GDM1 (cell line): Measurements from ENCODE around the gene EIF2B1.
A peak's percentile ranks its signal among the peaks of the same experiment; 100 is the strongest.

Source experiments
- DNase-seq: peaks from one replicate; lab custom pipeline; 2025; lab: John Stamatoyannopoulos, UW

The EIF2B1 gene

DNA sequence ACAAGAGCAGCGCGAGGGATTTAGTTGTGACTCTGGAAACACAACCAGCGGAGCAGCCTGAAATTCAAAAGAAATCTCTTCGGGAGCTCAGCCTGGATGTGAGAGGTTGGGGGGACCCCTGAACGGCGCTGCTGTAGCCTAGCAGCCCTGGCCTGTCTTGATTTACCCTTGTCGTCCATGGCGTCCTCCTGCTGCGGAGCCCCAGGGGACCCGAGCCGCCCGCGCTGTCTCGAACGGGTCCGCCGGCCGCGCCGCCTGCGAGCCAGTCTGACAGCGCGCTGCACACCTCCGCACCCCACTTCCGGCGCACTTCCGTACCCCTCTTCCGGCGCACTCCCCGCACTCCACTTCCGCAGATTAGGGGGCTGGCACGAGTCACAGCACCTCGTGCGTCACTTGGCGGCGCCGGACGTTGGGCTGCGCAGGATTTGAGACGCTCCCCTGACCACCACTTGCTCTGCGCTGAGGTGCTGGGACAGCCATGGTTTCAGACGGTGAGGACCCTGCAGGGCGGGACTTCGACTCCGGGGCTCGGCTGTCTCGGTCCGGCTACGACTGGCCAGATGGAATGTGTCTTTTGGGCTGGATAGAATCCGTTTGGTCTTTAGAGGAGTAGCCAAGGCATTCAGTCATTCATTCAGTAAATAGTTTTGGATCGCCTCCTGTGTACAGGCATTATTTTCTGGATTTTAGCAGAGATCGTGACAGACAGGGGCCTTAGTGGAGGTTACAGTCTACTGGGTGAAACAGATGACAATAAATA, at the start of gene EIF2B1, which contains the start of gene GTF2H3:
Gene EIF2B1, minus strand, starts transcription at position 308 of the 763 bp plus-strand sequence. Its CDS starts 129 bp downstream, at position 179.
Gene GTF2H3, plus strand, starts transcription at position 451 of the 763 bp plus-strand sequence. Its CDS starts 31 bp downstream, at position 482.
- peak; percentile 96 for DNase-seq

DNA sequence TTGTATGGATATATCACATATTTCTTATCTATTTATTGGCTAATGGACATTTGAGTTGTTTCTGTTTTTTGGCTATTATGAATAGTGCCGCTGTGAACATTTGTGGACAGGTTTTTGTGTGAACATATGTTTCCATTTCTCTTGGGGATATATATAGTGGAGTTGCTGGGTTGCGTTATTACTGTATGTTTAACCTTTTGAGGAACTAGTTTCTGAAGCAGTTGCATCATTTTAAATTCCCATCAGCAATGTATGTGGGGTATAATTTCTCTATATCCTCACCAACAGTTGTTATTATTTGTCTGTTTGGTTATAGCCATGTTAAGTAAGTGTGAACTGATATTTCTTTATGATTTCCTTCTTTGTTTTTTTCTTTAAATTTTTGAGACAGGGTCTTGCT, 48.1 kb upstream of the EIF2B1 start:
- DNase-seq = no peak

DNA sequence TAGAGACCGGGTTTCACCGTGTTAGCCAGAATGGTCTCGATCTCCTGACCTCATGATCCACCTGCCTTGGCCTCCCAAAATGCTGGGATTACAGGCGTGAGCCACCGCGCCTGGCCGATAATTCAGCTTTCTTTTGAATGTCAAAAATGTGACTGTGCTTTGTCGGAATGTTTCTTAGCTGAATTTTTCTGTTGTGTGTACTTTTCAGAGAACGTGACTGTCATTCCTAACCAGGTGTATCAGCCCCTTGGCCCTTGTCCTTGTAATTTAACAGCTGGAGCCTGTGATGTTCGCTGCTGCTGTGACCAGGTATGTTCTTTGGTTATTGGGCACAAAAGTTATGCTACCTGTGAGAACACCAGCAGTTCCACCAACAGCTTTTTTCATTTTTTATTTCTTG, 45.5 kb upstream of the EIF2B1 start:
- no peak for DNase-seq

DNA sequence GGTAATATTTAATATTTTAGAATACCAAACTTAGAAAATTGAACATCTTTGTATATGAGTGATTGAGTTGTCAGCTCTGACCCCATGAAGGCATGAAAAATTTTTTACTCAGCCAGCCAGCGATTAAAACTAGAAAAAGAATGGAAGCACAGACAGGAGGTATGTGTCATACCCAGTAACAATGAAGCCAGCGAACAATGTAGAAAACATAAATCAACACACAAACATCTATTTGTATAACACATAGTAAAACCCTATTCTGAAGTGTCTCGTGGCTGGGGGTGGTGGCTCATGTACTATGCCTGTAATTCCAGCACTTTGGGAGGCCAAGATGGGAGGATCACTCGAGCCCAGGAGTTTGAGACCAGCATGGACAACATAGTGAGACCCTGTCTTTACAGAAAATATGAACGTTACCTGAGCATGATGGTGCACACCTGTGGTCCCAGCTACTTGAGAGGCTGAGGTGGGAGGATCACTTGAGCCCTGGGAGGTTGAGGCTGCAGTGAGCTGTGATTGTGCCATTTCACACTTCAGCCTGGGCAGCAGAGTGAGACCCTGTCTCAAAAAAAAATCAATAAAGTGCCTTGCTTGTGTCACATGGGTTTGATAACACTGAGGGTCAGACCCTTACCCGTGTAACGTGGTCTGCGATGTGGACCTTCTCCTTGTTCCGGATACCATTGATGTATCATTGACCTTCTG, 43.3 kb upstream of the EIF2B1 start:
- DNase-seq = no peak

DNA sequence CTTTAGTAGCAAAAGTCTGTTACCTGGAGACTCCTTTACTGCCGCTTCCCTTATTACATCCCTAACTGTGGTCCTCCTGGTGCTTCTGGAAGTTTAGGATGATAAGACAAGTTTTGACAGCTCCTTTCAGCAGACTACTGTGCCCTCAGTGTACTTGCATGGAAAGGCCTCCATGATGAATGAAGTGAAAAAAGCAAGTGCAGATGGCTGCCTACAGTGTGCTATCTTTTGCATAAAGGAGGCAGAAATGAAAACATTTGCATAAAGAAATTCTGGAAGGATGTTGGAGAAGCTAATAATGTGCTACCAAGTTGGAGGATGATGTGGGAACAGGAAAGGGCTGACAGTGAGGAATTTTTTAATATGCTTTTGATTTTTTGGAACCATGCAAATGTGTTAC, 42.0 kb upstream of the EIF2B1 start:
- no peak for DNase-seq

DNA sequence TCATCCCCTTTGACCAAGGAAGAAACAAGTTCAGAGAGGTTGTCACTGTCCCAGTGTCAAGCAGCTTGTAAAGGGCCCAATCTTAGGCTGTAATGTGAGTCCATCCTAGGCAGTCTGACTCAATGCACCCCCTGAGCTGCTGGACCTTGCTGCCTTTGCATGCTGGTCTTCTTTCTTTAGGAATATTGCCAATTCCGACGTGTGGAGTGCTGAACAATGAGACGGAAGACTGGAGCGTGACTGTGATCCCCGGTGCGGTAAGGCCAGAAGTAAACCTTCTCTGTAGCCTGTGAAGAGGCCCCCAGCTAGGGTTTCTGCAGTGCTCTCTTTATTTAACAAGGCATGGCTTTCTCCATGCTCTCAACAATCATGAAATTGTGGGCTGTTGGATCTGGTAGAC, 38.4 kb upstream of the EIF2B1 start:
- no peak for DNase-seq

DNA sequence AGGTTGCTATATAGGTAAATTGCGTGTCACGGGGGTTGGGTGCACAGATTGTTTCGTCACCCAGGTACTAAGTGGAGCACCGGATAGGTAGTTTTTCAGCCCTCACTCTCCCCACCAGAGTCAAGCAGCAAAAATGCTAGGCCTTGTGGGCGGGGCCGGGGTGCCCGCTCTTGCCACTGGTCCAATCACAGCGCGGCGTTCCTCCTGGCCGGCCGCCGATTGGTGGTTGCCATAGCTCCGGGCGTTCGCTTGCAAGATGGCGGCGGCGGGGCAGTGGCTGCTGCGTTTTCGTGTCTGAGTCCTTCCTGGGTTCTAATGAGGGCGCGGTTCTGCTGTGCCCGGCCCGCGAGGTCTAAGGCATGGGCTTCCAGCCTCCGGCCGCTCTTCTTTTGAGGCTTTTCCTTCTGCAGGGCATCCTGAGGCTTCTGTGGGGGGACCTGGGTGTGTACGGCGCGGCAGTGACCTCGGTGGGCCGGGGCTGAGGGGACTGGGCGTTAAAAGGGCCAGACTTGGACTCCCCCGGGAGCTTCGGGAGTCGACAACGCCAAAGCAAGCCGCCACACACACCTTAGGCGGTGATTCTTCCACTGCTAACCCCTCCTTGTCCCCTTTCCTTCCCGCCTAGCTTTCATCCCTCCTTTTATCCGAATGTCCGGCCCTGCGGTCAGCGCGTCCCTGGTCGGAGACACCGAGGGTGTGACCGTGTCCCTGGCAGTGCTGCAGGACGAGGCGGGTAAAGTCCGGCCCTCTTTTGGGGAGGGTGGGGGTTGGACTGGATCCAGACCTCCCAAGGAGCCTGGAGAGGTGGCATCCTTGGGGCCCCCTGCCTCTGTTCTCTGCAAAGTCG, 37.6 kb upstream of the EIF2B1 start, which contains the start of gene TCTN2:
Gene TCTN2, plus strand, starts transcription at position 232 of the 847 bp plus-strand sequence. Its CDS starts 128 bp downstream, at position 360.
- peak; percentile 76 for DNase-seq

DNA sequence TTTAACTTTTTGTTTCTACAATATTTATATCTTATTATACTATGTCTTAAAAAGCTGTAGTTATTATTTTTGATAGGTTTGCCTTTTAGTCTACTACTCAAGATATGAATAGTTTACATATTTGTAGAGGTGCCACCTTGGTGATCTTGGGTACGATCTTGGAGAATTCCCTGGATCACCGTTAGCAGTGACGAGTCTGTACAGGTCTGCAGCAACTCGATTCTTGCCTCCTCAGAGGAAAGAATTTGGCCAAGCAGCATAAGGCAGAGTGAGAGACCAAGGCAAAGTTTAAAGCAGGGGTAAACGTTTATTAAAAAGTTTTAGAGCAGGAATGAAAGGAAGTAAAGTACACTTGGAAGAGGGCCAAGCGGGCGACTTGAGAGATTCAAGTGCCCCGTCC, 34.3 kb upstream of the EIF2B1 start:
- DNase-seq = no peak

DNA sequence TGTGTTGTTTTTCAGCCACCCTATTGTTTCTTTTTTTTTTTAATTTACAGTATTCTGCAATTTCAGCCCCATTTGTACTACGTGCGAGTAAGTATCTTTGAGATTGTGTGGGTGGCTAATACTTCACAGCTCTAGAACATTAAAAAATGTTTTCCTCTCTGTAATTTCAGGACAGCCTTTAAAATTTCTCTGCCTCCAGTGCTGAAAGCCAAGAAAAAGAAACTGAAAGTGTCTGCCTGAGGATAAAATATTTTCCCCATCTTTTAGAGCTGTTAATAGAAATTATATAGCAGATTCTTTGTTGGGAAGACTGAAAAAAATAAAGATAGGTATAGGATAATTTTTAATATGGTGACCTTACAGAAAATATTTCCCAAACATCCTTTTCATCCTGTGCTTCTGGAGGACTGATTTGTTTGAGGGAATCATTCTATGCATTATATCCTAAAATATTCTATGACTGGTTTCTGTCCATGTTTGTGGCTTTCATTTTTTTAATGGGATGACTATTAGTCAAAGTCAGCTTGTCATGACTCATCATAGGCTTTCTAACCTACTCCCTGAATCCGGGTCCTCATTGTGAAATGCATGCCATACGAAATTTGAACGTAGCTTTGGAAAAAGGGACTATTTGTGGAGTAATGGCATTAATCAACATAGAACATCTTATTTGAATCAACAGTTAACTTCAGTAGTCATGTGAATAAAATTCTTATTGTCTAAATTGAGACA, 26.7 kb upstream of the EIF2B1 start:
- DNase-seq = no peak

DNA sequence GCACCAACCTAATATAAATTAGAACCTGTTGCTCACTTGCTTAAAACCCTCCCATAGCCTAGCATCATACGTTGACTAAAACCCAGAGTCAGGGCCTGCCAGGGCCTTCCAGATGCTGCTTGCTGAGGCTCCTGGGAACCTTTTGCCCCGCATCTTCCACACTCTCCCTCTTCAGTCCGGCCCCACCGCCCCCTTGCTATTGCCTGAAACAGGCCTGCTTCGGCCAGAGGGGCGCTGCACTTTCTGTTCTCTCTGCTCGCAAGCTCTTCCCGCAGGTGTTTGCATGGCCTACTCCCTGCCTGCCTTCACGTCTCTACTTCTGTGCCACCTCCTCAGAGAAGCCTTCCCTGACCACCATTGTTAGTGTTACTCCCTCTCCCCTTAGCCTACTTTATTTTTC, 23.7 kb upstream of the EIF2B1 start:
- no peak for DNase-seq

DNA sequence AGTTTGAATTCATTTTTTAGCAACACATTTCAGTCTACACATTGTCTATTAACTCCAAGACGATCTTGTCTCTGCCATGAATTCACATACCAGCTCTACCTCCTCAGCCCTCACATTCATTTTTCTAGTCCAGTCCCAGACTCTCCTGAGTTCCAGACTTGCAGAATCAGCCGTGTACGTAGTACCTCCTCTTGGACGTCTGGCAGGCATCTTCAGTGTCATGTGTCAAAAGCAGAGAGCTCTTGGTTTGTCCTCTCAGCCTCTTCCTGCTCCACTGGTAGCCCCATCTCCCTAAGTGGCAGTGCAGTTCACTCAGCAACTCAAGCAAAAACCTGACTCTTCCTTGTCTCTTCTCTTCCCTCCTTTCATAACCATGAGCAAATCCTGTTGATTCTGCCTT, 22.9 kb upstream of the EIF2B1 start:
- DNase-seq = no peak

DNA sequence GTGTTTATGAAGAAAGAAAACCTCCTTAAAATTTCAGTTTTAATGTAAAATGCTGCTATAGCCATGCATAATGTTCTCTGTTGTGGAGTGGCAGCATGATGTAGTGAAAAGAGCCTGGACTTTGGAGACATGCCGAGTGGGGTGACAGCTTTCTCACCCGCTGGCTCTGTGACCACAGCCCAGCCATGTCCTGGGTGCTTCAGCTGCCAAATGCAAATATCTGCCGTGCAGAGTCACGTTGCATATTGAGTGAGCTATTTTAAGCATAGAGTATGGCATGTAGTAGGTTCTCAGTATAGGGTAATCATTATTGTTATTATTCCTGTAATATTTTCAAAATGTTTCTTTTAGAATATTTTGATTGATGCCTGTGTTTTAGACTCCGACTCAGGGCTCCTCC, 21.9 kb upstream of the EIF2B1 start:
- no peak for DNase-seq

DNA sequence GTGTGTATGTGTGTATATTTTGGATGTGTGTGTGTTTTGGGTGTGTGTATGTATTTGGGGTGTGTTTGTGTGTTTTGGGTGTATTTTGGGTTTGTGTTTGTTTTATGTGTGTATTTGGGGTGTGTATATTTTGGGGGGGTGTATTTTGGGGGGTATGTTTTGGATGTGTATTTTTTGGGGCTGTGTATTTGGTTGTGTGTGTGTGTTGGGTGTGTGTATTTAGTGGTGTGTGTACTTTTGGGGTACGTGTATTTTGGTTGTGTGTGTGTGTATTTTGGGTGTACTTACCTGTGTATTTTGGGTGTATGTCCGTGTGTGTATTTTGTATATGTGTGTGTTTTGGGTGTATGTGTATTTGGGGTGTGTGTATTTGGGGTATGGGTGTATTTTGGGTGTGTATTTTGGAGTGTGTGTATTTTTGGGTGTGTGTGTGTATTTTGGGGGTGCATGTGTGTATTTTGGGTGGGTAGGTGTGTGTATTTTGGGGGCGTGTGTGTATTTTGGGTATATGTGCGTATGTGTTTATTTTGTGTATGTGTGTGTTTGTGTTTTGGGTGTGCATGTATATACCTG, 20.7 kb upstream of the EIF2B1 start:
- DNase-seq = no peak

DNA sequence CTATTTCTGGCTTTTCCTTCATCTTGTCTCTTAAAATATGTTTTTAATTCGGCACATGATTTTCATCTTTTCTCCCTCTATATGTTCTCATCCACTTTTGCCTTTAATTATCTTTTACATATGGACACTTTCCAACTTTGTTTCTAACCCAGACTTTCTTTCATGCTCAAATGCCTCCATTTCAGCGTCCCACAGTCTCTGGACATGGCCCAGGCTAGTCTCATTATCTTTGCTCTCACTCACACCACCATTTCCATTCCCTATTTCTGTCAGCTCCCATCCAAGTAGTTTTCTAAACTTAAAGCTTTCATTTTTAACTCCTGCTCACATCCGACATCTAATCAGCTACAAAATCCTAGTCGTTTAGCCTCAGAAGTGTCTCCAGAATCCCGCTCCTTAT, 14.9 kb upstream of the EIF2B1 start:
- DNase-seq = no peak

DNA sequence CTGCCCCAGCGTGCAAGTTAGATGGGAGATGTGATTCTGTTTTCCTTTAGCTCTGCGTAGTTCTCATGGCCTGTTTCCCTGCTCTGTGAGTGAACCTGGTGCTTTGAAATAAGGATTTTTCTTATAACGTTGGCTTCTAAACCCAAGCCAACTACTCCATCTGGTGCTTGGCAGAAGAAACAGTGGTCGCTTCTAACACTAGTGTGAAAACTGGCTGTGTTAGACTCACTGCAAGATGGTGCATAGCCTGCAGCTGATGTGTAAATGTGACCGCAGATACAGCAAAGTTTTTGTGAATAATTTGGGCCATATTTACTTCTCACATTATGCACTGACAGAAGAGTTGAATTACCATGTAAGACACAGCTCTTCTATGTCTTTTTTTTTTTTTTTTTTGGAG, 12.4 kb upstream of the EIF2B1 start:
- no peak for DNase-seq

DNA sequence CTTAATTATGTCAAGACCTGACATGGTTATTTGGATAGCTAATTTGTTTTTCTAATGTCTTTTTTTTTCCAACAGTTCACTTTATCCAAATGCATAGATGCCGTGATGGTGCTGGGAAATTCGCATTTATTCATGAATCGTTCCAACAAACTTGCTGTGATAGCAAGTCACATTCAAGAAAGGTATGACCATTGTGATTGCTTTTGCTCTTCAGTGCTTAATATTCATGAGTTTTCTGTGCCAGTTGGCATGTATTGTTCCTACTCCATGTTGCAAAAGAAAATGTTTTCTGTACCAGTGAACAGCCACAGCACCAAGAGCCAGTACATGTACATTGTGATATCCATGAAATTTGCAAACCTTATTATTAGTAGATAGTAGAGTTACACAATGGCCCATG, 11.9 kb upstream of the EIF2B1 start:
- DNase-seq = no peak

DNA sequence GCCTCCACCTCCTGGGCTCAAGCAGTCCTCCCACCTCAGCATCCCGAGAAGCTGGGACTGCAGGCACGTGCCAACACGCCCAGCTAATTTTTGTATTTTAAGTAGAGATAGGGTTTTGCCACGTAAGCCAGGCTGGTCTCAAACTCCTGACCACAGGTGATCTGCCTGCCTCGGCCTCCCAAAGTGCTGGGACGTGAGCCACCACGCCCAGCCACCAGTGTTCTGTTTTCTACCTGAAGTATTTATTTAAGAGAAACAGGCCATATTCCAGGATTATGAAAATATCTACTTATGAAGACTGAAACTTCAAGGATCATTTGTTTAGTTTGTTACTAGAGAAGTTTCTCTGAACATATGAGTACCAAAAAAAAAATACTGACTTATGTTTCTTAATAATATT, 10.4 kb upstream of the EIF2B1 start:
- DNase-seq = no peak

DNA sequence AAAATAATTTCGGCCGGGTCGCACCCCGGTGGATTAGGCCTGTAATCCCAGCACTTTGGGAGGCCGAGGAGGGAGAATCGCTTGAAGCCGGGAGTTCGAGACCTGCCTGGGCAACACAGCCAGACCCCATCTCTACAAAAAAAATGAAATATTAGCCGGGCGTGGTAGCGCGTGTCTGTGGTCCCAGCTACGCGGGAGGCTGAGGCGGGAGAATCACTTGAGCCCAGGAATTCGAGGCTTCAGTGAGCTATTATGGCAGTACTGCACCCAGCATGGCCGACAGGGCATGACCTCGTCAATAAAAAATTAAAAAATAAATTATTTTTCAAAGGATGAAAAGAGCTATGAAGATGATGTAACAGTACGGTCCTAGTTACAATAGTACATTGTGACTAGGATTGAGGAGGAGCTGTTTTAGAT, 666 bp upstream of the EIF2B1 start:
- DNase-seq = no peak

DNA sequence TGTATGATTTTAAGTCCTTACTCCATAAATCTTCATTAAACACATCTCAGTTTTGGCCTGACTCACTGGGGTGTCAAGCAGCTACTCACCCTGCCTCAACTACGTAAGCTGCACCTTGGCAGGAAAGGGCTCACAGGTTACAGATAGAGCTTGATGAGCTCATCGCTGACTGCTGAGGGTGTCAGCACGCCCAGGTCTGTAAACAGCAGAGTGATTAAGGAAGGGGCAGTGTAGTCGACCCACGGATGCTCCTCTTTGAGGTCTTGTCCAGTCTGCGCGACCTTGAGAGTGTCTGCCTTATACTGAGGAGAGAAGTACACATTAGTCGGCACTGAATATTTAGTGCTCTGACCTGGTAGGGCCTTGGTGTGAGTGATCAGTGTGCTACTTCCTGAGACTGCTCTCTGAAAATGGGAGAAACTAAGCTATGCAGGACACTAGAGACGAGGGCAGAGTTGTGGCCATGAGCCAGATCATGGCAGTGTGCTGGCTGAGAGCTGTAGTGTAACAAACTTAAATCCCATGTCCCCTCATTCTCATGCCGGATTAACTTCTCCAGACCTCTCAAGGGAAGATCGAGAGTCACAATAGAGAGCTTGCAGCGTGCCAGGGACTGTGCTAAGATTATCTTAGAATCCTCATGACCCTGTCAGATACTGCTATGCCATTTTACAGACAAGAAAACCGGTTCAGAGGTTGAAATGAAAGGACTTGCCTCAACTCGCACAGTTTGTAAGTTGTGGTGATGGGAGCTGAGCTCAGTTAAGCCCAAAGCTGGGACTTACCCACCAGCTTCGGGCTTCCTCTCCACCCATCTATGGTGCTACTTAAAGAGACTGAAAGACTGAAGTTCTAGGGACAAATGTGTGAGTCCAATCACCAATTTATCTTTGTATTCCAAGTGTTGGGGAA, 11.6 kb downstream of the EIF2B1 start:
- no peak for DNase-seq

DNA sequence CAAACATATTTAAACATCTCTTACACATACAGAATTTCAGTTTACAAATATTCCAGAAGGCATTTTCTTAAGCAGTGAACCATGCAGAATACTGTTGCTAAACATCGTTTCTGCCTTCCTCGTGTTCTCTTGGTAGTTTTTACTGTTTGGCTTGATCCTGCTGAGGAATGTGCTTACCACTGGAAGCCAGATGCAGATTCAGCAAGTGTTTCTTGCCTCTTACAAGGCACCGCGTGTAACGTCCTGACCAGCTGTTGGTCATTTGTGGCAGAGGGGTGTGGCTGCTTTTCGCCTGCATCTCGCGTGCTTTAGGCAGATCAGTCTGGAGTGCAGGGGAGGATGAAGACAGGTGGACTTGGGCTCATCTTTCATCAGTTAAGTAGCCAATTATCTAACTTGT, 12.4 kb downstream of the EIF2B1 start:
- DNase-seq = no peak
